Transverse colon (tissue), 4 donors: ENCODE measurements around the gene XPO6. TPM values are rescaled to one million over a fixed set of nuclear protein-coding genes. Genes with fewer than 3 reads are reported as not detected.

ENCODE experiments used
- DNase-seq: peaks from one replicate; pipeline ENCODE4 v3.0.0-alpha.2; 2019
- H3K27ac ChIP-seq, 4 donors: fragments of 200-600 bp; sonication (generic); 2 replicates each; pipeline ENCODE4 v1.5.1; 2016 to 2018; ENCODE audit warnings: inconsistent platforms in 4 of 4
- H3K27me3 ChIP-seq: fragments of 200-600 bp; sonication (generic); 2 replicates; pipeline ENCODE4 v1.5.1; 2017; ENCODE audit warnings: inconsistent platforms
- H3K36me3 ChIP-seq, 4 donors: fragments of 200-600 bp; sonication (generic); 2 replicates each; pipeline ENCODE4 v1.5.1; 2017 to 2019; ENCODE audit warnings: inconsistent platforms in 4 of 4
- H3K4me1 ChIP-seq, 4 donors: fragments of 200-600 bp; sonication (generic); 2 replicates each; pipeline ENCODE4 v1.5.1; 2017 to 2020; ENCODE audit warnings: inconsistent platforms in 4 of 4
- H3K4me3 ChIP-seq, 4 donors: fragments of 200-600 bp; sonication (generic); 1 replicate in 1 of 4; 2 replicates in 3 of 4; pipeline versions ENCODE4 v1.5.1 to v1.6.1; 2017 to 2019; ENCODE audit warnings: inconsistent platforms in 4 of 4
- H3K9me3 ChIP-seq, 2 donors: fragments of 200-600 bp; sonication (generic); 2 replicates each; pipeline ENCODE4 v1.5.1; 2017 to 2019; ENCODE audit warnings: inconsistent platforms in 2 of 2
- CTCF ChIP-seq, 5 experiments: fragments of 200-600 bp in 3 of 5; fragments of 450-650 bp in 2 of 5; sonication (generic) in 3 of 5; IDR thresholded peaks; 1 replicate in 2 of 5; 2 replicates in 3 of 5; pipeline ENCODE4 v1.5.1; 2016 to 2017; ENCODE audit warnings: antibody characterized with exemption in 5 of 5, inconsistent platforms in 3 of 5, mild to moderate bottlenecking in 2 of 5, moderate library complexity in 1 of 5
- EP300 ChIP-seq: sonication (generic); formaldehyde crosslinking; IDR thresholded peaks from one replicate; pipeline ENCODE4 v1.6.1; 2017; ENCODE audit warnings: antibody characterized with exemption, low read depth
- POLR2A ChIP-seq: fragments of 450-650 bp; IDR thresholded peaks from one replicate; pipeline ENCODE4 v1.6.1; 2016; ENCODE audit warnings: antibody characterized with exemption, mild to moderate bottlenecking, moderate library complexity
- POLR2AphosphoS5 ChIP-seq, 3 donors: sonication (generic); formaldehyde crosslinking; IDR thresholded peaks; one replicate each; pipeline ENCODE4 v1.6.1; 2016; ENCODE audit warnings: antibody characterized with exemption in 3 of 3
- WGBS, 2 donors: methylation state at CpG; one replicate each; pipeline ENCODE4 v1.1.5; 2018; ENCODE audit warnings: low coverage in 1 of 2; 5-methylcytosine and 5-hydroxymethylcytosine counted together
- in situ Hi-C, 4 donors: fragments of 200-750 bp; cut with MboI; loops; one replicate each; pipeline versions ENCODE4 v1.15.0 to v1.15.1; 2017; ENCODE audit warnings: low sequenced_read_pairs in 3 of 4, low pct_ligation_motif_present in 1 of 4, low pct_unique_long_range_greater_than_20kb in 1 of 4
- intact Hi-C: fragments of 100-400 bp; cut with DNase I; formaldehyde crosslinking; loops from one replicate; pipeline ENCODE4 v1.15.1; 2023; ENCODE audit warnings: low total_unique reads
- total RNA-seq, 4 donors: library from RNA; depleted of rRNA; stranded (reverse); fragments of >200 nt; gene quantifications; one replicate each; pipeline ENCODE4 v1.1.0, GENCODE V29; 2016

The XPO6 gene
- 100 to 1,000 TPM; 140 to 254 (median 204) TPM for total RNA-seq

GRCh38 chr16:28211758-28212531, at the start of gene XPO6:
Gene XPO6 (minus strand): TSS chr16:28211965. CDS start chr16:28211368, 597 bp downstream.
- no peaks in the 10 kb centered on the region for H3K27me3 ChIP-seq
- peak within 1 kb of the TSS; percentile 75 to 88 (median 87) for H3K4me3 ChIP-seq
- TF ChIP-seq EP300 (no peak), POLR2AphosphoS5 (IDR thresholded peaks at IDR 0.05) (peak in 2 of 3 donors; percentile 72 to 73), POLR2A (no peak)
- in situ Hi-C loops, result no loop called here
- H3K9me3 ChIP-seq, result no peaks in the 10 kb centered on the region
- H3K36me3 ChIP-seq, result no peaks in the 10 kb centered on the region
- peaks cover 6 to 32% (median 14%) of the 10 kb centered on the region in 4 donors for H3K4me1 ChIP-seq
- WGBS, 2 donors, result 3 to 43% methylated on average over 4 to 60 of the region's 76 CpGs
- intact Hi-C loops, result no loop called here
- DNase-seq, result peak; percentile 98
- H3K27ac ChIP-seq, result peak within 1 kb of the TSS; percentile 91 to 94 (median 94)

GRCh38 chr16:28260193-28260592, 48.4 kb upstream of the XPO6 start:
- intact Hi-C loops (no loop called here), in situ Hi-C loops (no loop called here)
- 83% methylated on average over 1 of the region's 1 CpG; no CpG with 5 or more reads in 1 of the 2 donors for WGBS, 2 donors
- TF ChIP-seq POLR2A, result no peak
- no peak for TF ChIP-seq CTCF (IDR thresholded peaks at IDR 0.05)
- TF ChIP-seq EP300, result no peak
- no peak for TF ChIP-seq POLR2AphosphoS5 (IDR thresholded peaks at IDR 0.05)
- Histone ChIP-seq H3K27me3 (peaks cover 35% of the 10 kb centered on the region), H3K27ac (no peak overlapping the region), H3K9me3 (no peaks in the 10 kb centered on the region), H3K4me3 (no peak overlapping the region), H3K36me3 (no peaks in the 10 kb centered on the region), H3K4me1 (no peaks in the 10 kb centered on the region)
- no peak for DNase-seq

GRCh38 chr16:28259781-28260150, 48.0 kb upstream of the XPO6 start:
- intact Hi-C loops, result loop anchor here (5.0 kb wide), 1 partner anchor 1758 kb away; no protein-coding TSS in a partner anchor
- in situ Hi-C loops, result no loop called here
- H3K27ac ChIP-seq, result no peak overlapping the region
- TF ChIP-seq POLR2AphosphoS5 (IDR thresholded peaks at IDR 0.05), result no peak
- TF ChIP-seq EP300, result no peak
- TF ChIP-seq CTCF (IDR thresholded peaks at IDR 0.05), result no peak
- TF ChIP-seq POLR2A, result no peak
- no peak for DNase-seq
- WGBS, 2 donors, result 73 to 100% methylated on average over 2 to 7 of the region's 7 CpGs
- no peaks in the 10 kb centered on the region for H3K9me3 ChIP-seq
- no peaks in the 10 kb centered on the region for H3K36me3 ChIP-seq
- no peak overlapping the region for H3K4me3 ChIP-seq
- peaks cover 35% of the 10 kb centered on the region for H3K27me3 ChIP-seq
- H3K4me1 ChIP-seq, result no peaks in the 10 kb centered on the region

- no peaks in the 10 kb centered on the region for H3K36me3 ChIP-seq
- no peaks in the 10 kb centered on the region for H3K9me3 ChIP-seq
- in situ Hi-C loops (no loop called here), intact Hi-C loops (loop anchor here (5.0 kb wide), 1 partner anchor 1758 kb away; no protein-coding TSS in a partner anchor)
- no peak for DNase-seq
- peaks cover 35% of the 10 kb centered on the region for H3K27me3 ChIP-seq
- TF ChIP-seq POLR2AphosphoS5 (IDR thresholded peaks at IDR 0.05) (no peak), CTCF (IDR thresholded peaks at IDR 0.05) (no peak), EP300 (no peak), POLR2A (no peak)
- no peak overlapping the region for H3K27ac ChIP-seq
- 74% methylated on average over 13 of the region's 29 CpGs; no CpG with 5 or more reads in 1 of the 2 donors for WGBS, 2 donors
- no peak overlapping the region for H3K4me3 ChIP-seq
- H3K4me1 ChIP-seq, result no peaks in the 10 kb centered on the region
These were observed 47.5 kb upstream of the XPO6 start for GRCh38 chr16:28259091-28259780.
